ENCODE results near the gene ELL. TPM values are rescaled to one million over a fixed set of nuclear protein-coding genes. Genes with fewer than 3 reads are reported as not detected.
A peak's percentile ranks its signal among the peaks of the same experiment; 100 is the strongest.

ELL gene
- total RNA-seq, 4 donors from 2014 or later, result 4.1 to 43.5 (median 21.7) TPM

DNA sequence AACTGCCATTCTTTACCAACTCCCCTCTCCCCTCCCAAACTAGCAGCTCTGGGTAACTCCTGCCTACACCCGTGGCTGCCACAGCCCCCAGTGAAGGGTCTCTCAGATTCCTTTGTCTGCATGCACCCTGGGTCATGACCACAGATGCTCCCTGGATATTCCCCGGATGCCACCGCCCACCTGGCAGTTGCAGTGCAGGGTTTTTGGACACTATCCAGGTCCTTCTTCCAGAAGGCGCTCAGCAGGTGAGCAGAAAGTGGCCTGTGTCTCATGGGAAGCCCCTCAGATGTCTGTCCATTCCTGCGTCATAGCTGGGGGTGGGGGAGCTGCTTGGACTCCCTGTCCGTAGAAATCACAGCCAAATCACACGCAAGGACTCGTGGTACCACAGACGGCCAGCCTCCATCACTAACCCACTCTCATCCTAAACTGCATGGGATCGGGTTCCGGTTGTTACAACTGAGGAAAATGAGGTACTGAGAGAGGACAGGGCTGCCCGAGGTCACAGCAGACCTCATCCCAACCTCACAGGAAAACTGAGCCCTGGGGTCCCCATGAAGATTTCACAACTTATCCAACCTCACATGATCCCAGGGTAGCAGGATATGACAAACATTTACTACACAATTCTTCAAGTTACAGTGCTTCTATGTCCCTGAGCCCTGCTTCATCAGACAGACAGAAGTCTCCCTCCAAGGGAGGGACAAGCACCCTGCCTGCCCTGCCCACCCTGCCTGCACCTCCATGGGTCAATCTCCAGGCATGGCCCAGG is 38.6 kb downstream of the ELL start:
- H3K9me3 ChIP-seq, result no peaks in the 10 kb centered on the region
- no peaks in the 10 kb centered on the region for H3K27me3 ChIP-seq
- no peak overlapping the region for H3K4me3 ChIP-seq
- no peak for DNase-seq
- TF ChIP-seq, protein P1, sequence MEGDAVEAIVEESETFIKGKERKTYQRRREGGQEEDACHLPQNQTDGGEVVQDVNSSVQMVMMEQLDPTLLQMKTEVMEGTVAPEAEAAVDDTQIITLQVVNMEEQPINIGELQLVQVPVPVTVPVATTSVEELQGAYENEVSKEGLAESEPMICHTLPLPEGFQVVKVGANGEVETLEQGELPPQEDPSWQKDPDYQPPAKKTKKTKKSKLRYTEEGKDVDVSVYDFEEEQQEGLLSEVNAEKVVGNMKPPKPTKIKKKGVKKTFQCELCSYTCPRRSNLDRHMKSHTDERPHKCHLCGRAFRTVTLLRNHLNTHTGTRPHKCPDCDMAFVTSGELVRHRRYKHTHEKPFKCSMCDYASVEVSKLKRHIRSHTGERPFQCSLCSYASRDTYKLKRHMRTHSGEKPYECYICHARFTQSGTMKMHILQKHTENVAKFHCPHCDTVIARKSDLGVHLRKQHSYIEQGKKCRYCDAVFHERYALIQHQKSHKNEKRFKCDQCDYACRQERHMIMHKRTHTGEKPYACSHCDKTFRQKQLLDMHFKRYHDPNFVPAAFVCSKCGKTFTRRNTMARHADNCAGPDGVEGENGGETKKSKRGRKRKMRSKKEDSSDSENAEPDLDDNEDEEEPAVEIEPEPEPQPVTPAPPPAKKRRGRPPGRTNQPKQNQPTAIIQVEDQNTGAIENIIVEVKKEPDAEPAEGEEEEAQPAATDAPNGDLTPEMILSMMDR (IDR thresholded peaks at IDR 0.05), result no peak
- no peak for TF ChIP-seq POLR2A (IDR thresholded peaks at IDR 0.05)
- intact Hi-C loops (cut with DNase I; ENCODE audit: low total_unique reads), result no loop called here
- H3K4me1 ChIP-seq, result peaks cover 0 to 13% of the 10 kb centered on the region in 2 donors
- H3K27ac ChIP-seq, result no peak overlapping the region
- H3K36me3 ChIP-seq, result no peaks in the 10 kb centered on the region

DNA sequence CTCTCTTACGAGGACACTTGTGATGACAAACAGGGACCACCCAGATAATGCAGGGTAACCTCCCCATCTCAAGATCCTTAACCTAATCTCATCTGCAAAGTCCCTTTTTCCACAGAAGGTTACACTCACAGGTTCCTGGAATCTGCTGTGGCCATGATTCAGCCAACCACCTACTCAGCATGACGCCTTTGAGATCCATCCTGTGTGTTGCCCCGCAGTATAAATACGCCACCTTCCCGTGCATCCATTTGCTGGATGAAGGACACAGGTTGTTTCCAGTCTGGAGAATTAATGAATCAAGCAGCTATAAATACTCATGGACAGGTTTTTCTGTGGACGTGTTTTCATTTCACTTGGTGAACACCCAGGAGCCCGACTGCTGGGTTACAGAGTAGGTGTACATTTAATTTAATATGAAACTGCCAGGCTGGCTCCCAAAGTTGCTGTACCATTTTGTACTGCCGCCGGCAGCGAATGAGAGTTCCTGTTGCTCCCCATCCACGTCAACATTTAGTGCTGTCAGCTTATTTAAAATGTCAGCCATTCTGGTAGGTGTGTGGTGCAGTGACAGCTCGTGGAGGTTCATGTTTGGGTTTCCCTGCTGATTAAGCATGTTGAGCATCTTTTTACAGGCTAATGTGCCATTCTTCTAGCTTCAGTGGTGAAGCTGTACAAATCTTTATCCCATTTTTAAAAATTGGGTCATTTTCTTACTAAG is 40.2 kb downstream of the ELL start:
- Histone ChIP-seq H3K4me1 (peaks cover 0 to 8% of the 10 kb centered on the region in 2 donors), H3K36me3 (no peaks in the 10 kb centered on the region), H3K27ac (no peak overlapping the region), H3K9me3 (no peaks in the 10 kb centered on the region), H3K27me3 (no peaks in the 10 kb centered on the region), H3K4me3 (no peak overlapping the region)
- intact Hi-C loops (cut with DNase I; ENCODE audit: low total_unique reads), result no loop called here
- TF ChIP-seq POLR2A (IDR thresholded peaks at IDR 0.05), result no peak
- TF ChIP-seq, protein P1 (IDR thresholded peaks at IDR 0.05), result no peak
- DNase-seq, result no peak

DNA sequence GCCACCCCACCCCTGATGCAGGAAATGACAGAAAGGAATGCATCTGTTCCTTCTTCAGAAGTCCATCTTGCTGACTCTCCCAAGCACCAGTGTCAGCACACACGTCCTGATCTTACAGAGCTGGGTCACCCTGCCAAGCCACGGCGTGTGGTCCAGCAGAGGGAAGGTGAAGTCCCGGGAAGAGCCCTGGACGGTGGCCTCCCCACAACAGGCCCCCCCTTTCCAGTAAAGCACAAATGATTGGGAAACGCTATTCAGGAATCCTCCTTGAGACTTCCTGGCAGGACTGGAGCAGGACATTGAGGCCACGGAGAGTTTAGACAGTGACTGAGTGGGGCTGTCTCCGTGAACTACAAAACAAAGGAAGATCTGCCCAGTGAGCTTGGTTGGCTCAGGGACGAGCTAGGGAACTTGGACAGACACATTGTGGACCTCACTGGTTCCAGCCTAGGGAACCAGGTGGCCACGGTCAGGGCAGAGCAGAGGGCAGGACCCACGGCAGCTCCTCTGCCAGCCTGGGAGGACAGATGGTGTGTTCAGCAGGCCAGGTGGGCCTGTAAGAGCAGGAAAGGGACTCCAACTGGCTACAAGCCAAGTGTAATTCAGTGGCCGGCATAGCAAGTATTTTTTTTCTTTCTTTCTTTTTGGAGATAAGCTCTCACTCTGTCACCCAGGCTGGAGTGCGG is 41.7 kb downstream of the ELL start:
- Histone ChIP-seq H3K9me3 (no peaks in the 10 kb centered on the region), H3K27me3 (no peaks in the 10 kb centered on the region), H3K4me1 (peaks cover 0 to 8% of the 10 kb centered on the region in 2 donors), H3K4me3 (no peak overlapping the region), H3K36me3 (no peaks in the 10 kb centered on the region), H3K27ac (peak overlapping the region; percentile 72 to 75)
- TF ChIP-seq, protein P1 (IDR thresholded peaks at IDR 0.05), result no peak
- TF ChIP-seq POLR2A (IDR thresholded peaks at IDR 0.05), result no peak
- DNase-seq, result peak; percentile 78 to 83
- intact Hi-C loops (cut with DNase I; ENCODE audit: low total_unique reads), result no loop called here

DNA sequence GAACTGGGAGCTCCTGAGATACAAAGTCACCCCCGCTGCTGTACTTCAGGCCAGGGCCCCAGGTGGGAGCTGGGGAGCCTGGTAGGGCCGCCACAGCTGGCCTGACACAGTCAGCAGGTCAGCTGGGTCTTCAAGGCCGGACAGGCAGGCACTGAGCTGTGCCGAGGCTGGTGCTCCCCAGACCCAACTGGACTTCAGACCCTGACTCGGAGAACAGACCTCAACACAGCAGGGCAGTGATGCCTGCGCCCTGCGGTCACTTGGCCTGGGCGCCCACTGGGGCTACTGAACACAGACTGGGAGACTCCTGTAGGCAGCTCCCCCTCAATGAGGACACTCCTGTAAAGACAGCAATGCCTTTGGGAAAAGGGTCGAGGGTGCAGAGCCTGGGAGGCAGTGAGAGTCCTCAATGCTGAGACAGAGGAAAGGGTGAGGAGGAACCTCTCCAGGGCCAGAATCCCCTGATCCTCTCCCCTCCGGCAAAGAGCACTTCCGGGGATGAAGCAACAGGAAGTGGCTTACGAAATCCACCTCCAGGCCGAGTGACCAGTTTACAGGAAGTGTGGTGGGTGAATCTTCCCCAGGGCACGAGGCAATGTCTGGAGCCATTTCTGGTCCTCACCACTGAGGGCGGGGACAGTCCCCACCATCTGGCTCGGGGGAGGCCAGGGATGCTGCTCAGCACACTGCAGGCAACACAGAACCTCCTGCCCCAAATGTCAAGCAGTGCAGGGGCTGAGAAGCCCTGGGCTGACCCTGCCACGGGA is 43.1 kb downstream of the ELL start:
- H3K36me3 ChIP-seq, result no peaks in the 10 kb centered on the region
- H3K4me3 ChIP-seq, result no peak overlapping the region
- TF ChIP-seq POLR2A (IDR thresholded peaks at IDR 0.05), result no peak
- TF ChIP-seq, protein P1 (IDR thresholded peaks at IDR 0.05), result no peak
- DNase-seq, result peak; percentile 78 to 84
- peaks cover 0 to 8% of the 10 kb centered on the region in 2 donors for H3K4me1 ChIP-seq
- H3K27me3 ChIP-seq, result no peaks in the 10 kb centered on the region
- peak overlapping the region; percentile 75 to 78 for H3K27ac ChIP-seq
- no peaks in the 10 kb centered on the region for H3K9me3 ChIP-seq
- intact Hi-C loops (cut with DNase I; ENCODE audit: low total_unique reads), result no loop called here
